Activated CD4-positive, alpha-beta T cell treated with anti-CD3 and anti-CD28 coated beads, Interleukin-2, amount 50 U/mL, for 48 hours (primary cell): ENCODE data around the gene BSN.
A peak's percentile ranks its signal among the peaks of the same experiment; 100 is the strongest.

Experiments
- DNase-seq, 2 experiments: peaks; one replicate each; pipeline ENCODE4 v3.0.0-alpha.2; 2020

BSN gene

DNA sequence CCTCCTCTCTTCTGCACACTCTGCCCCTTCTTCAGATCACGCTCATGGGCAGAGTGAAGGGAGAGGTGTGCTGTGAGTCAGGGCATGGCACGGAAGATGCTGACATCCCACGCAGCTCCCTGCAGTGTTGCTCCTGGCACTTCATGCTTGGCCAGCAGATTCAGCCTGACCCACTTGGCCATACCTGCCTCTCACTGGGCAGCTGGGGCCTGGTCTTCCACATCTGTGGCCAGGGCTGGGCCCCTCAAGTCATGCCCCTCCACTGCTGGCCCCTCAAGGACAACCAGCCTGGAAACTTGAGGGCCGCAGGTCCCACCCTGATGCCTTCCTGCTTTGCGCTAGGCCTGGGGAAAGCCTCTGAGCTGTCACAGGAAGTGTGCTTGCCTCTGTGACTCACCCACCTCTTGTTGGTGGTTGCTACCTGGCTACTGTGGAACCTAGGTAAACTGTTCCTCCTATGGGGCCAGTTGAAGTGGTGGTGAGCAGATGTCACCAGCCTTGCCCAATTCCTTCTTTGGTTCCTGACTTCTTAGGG lies 48.7 kb downstream of the BSN start:
- DNase-seq = peak; percentile 50 to 58

- DNase-seq = no peak
Observed at GRCh38 chr3:49606427-49606826, 52.1 kb downstream of the BSN start.

- DNase-seq = no peak
Observed at GRCh38 chr3:49607105-49607591, 52.9 kb downstream of the BSN start.

- no peak for DNase-seq
Observed at GRCh38 chr3:49607796-49608195, 53.5 kb downstream of the BSN start.

DNA sequence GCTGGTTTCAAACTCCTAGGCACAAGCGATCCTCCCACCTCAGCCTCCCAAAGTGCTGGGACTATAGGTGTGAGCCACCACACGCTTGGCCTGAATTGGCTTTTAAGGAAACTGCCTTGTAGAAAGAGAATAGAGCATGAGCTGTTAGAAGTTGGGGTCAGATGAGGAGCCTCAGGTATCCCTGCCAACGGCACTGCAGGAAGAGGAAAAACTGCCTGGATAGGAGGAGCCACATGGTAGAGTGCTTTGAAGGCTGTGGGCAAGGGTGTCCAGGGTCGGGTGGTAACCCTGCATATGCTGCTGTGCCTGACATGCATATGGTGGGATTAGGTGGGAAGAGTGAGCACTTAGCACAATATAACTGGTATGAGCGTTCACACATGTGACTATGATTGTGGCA lies 55.0 kb downstream of the BSN start:
- DNase-seq = no peak

- DNase-seq = no peak
Observed at GRCh38 chr3:49609815-49610214, 55.5 kb downstream of the BSN start.

DNA sequence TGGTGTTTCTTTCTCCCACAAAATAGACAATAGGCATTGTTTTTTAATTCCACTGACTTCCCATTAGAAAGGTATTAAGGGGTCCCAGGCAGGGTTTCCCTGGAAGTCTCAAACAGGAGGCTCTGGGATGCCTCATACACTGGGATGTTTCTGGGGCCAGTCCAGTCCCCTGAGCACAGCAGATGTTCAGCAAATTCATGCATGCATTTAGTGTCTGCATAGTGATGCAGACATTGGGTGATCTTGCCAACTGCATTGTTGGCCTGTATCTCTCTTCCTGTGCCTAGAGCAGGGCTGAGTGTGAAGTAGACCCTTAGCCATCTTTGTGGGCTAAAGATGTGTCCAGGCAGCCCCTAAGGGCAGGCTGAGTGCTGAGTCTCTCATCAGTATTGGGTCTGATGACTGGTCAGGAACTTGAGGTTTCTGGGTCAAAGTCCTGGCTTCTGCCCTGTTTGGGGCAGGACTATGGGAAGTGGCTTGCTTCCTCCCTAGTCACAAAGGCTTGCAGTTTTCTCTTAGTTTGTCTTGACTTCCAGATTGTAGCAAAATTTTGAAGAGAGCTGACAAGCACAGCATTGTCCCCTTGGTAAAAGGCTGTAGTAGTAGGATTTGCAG lies 56.5 kb downstream of the BSN start:
- DNase-seq = no peak

DNA sequence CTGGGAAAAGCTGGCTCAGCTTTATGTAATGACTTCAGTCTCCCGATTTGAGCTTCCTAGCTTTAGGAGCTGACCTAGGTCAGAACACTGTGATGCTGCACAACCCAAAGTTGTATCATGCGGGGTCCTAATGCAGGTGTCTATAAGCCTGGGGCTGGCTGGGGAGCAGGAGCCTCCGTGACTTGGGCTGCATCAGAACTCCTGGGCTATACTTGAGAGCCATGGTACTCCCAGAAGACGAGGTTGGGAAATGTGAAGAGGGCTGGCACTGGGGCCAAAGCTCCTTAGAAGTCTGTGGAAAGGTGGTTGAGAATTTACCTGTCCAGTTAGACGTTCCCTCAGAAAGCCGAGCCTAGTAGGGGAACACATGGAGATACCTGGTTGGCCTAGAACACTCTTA lies 57.0 kb downstream of the BSN start:
- no peak for DNase-seq

DNA sequence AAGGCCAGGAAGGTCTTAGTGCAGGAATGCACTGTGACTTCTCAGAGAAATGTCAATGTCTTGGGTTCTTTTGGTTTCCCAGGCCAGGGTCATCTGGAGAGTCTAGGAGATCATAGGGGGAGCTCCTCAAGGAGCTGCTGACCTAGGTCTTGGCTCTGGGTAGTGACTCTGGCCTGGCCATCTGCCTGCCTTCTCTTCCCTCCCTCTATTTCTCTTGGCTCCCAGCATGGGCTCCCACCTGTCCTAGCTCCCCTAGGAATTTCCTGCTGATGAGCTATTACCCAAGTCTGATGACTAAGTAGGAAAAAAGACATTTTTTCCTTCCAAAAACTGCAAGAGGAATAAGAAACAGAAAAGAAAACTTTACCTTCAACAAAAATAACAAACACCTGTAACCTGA lies 57.4 kb downstream of the BSN start:
- DNase-seq = no peak

DNA sequence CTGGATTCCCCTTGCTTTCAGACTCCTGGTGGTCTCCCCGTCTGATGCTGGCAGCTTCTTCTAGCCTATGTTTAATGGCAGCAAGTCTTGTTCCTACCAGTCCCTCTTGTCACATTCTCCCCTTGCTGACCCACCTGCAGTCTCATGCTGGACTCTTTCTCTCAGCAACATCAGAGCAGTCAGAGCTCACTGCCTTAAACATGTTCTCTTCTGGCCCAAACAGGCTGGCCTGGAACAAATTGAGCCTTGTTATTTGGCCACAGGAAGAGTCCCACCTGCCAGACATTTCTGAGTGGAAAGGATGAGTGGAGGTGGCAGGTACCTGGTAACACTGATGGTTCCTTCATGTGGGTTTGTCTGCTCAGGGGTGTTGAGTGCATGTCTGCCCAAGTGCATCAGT lies 60.7 kb downstream of the BSN start:
- DNase-seq = no peak

GRCh38 chr3:49616061-49616460 lies 61.8 kb downstream of the BSN start:
- DNase-seq = no peak

- no peak for DNase-seq
Observed at GRCh38 chr3:49616491-49616941, 62.2 kb downstream of the BSN start.

GRCh38 chr3:49617390-49618013 lies 63.2 kb downstream of the BSN start:
- no peak for DNase-seq

DNA sequence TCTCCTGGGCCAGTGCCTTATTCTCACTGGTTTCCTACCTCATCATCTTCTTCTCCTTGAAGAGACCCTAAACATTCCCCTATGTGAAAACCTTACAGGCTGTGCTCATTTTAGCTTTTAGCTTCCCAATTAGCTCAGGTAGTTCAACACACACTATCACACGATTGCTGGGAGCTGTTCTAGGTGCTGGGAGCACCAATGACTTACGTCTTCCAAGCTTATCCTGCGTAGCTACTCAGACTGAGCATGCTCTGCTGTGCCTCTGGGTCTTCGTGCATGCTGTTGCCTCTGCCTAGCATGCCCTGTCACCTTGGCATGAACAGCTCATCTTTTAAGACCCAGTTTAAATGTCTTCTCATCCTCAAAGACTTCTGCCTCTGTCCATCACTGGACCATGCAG lies 64.1 kb downstream of the BSN start:
- DNase-seq = no peak

- DNase-seq = no peak
Observed at GRCh38 chr3:49619649-49620048, 65.4 kb downstream of the BSN start.

DNA sequence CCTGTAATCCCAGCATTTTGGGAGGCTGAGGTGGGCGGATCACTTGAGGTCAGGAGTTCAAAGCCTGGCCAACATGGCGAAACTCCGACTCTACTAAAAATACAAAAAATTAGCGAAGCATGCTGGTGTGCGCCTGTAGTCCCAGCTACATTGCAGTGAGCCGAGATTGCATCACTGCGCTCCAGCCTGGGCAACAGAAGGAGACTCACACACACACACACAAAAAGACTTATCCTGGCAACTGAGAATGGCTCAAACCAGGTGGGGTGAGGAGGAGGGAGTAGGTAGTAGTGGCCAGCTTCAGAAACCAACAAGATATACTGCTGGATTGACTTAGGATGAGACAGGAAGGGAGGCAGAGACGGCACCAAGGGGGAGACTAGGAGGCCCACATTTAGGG lies 66.5 kb downstream of the BSN start:
- DNase-seq = no peak

- DNase-seq = no peak
Observed at GRCh38 chr3:49623071-49623470, 68.8 kb downstream of the BSN start.

GRCh38 chr3:49625071-49625470 lies 70.8 kb downstream of the BSN start:
- DNase-seq = no peak

GRCh38 chr3:49626101-49626581 lies 71.9 kb downstream of the BSN start:
- DNase-seq = no peak

GRCh38 chr3:49626796-49627195 lies 72.5 kb downstream of the BSN start:
- no peak for DNase-seq

- no peak for DNase-seq
Observed at GRCh38 chr3:49627634-49628033, 73.4 kb downstream of the BSN start.

DNA sequence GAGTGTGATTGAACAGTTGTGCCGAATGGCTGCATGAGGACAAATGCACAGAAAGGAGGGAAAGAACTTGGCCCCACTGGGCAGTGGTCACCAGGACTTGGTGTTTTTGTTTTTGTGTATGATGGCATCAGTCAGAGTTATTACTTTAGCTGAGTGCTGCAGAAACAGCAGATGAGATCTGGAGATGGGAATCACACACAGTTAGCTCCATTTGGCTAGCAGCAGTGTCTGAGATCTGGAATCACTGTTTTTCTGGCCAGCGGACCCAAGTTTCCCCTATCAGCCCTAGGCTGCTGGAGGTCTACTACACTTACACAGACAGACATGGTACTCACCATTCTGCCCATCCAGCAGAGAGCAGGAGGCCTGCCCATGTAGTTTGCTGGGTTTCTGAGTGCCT lies 74.0 kb downstream of the BSN start:
- no peak for DNase-seq

- DNase-seq = no peak
Observed at GRCh38 chr3:49629451-49629850, 75.2 kb downstream of the BSN start.

DNA sequence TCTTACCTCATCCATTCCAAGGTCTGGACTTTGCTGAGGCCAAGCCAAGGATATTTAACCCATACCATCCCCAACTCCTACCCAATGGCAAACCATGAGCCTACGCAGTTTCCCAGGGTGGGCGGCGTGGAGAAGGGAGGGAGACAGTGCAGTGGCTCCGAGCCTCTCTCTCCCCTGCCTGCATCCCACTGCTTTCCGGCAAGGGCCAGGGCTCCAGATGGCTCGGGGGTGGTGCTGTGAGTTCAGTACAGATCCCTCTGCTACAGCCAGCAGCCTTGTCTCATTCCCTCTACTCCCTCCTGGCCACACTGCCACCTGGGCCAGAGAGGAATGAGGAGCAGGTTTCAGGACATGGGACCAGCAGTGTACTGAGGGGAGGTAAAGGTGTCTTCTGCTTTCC lies 75.6 kb downstream of the BSN start:
- DNase-seq = no peak

DNA sequence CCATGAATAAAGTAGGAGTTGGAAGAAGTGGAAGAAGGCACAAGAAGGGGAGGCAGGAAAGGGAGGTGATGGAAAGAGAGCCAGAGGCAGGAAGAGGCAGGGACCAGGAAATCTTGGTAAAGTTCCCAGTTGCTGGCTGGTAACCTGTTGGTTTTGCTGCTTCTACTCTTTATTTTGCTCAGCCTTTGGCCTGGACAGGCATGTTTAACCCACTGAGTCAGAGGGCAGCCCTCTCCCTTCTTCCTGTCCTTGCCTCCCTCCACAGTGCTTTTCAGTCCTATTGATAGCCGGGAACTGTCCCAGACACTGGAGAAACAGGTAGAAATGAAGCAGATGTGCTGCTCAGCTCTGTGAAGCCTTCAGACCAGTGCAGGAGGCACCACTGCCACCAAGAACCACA lies 76.5 kb downstream of the BSN start:
- DNase-seq = no peak
